HG03135 (cell line): ENCODE measurements around the gene POLD4.

Source experiments
- ATAC-seq: cut with Tn5 transposase; IDR thresholded peaks from one replicate; pipeline ENCODE4 v1.9.1; 2021; ENCODE audit warnings: mild to moderate bottlenecking, moderate library complexity; ENCODE audit not compliant: unreplicated experiment

POLD4 gene

DNA sequence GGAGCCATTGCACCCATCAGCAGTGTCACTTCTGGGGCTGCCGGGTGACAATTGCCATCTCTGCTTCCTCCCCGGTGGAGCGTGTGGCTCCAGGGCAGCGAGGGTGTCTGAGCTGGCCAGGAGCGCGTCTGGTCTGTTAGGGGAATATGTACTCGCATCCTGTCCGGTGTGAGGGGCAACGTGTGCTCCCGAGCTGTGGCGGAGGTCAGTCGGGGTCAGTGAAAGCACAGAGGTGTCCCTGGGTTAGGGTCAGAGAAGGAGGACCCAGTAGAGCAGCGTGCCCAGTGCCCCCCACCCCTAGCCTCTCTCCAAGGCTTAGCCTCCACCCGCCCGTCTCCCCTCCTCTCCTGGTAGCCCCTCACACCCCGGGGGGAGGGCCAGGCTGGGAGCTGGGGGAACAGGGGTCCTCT lies 18.6 kb upstream of the POLD4 start:
- ATAC-seq: no peak

DNA sequence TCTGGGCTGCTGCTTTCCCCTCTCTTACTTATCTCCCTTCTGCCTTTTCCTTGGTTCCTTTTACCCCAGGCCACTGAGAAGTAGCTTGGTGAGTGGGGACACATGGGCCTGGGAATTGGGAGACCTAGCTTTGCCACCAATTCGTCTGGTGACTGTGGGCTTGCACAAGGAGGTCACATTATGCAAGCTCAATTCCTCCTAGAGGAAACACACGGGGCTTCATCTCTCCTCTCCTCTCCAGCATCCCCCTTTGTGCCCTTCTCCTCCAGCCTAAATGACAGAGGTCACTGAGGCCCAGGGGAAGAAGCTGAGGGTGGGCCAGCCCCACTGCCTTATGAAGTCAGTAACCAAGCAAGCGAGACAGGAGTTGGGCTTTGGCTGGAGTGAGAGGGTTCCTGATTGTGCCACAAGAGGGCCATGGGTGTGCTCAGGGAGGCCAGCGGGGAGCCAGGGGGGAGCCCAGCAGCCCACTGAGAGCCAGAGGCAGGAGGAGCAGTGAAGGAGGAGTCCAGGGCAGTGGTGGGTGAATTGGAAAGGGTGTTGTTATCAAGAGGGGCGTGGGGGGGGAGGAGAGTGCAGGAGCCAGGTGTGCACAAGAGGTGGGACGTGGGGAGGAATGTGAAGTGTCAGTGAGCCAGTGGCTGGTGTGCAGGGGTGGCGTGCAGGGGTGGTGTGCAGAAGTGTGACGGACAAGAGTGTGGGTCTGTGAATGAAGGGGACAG lies 18.0 kb upstream of the POLD4 start:
- ATAC-seq: no peak

DNA sequence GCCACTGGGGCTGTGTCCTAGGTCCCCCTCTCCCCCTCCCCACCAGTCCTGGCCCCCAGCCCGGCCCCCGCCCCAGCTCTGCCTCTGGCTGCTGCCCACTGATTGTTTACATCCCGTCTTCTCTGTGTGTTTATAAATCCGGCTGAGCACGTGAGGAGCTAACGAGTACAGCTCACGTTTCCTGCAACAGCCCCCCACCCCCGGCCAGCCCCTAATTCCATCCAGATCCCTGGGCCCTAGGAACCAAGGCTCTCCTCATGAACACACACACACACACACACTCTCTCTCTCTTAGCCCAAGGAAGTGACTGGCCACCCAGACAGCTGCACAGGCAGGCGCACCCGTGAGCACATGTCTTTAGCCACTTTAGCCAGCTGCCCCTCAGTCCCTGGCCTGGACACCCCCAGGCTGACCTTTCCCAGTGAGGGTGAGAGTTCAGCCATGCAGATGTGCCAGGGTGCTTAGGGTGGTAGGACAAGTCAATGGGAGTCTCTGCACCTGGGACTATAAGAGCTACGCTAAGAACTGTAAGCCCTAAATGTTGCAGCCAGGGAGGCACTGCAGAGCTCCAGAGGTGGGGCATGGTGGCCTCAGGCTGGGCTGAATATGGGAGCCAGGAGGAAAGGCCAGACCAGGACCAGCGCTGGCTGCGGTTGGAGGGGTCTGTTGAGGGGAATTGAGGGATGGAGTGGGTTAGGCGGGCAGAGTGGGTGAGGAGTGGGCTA lies 17.2 kb upstream of the POLD4 start:
- no peak for ATAC-seq

DNA sequence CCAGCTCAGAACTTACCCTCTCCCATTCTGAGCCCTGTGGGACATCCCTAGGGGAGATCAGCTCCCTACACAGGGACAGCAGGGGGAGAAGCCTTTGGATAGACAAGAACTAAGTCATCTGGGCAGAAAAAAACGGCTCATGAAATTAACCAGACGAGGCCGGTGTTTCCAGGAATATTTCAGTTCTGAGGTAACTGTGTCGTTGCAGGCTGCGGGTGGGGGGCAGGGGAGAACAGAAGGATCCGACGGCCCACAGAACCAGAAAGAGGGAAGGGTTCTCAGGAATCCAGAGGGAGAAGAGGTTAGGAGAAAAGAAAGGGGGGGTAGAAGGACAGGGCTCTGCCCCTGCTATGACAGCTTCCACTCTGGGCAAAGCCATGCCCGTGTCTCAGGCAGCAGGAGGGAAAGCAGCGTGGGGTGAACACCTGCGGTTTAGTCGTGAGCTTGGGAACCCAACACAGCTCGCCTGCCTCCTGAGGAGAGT lies 16.5 kb upstream of the POLD4 start:
- no peak for ATAC-seq

DNA sequence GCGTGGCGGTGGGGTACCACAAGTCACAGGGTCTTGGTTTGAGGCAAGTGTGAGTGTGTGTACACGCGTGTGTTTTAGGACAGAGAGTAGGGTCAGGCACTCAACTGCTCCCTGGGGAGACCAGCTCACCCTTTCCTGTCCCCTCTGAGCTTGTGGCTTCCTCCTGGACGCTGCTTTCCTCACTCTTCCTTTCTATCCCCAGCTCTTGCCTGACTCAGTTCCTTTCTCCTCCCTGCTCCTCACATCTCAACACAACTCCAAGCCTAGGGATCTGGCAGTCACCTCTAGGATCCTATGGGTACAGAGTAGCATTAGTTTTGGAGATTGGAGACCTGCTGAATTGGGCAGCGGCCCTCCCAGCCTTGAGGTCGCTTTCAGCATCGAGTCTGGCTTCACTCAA lies 15.9 kb upstream of the POLD4 start:
- no peak for ATAC-seq

DNA sequence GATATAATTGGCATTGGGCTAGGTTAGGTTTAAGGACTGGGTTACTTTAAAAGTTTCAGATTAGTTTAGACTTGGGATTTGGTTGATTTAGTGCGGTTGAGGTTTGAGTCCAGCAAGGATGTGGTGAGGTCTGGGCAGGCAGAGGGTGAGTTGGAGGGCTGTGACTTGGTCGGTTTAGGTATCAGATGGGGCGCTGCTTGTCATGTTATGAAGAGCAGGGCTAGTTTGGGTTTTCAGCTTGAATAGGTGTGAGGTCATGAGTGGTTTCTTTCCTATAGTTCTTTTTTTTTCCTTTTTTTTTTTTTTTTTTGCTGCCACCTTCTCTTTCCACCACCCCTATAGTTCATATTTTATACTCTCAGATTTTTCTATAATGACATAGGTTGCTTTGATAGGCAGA lies 15.3 kb upstream of the POLD4 start:
- ATAC-seq: no peak

DNA sequence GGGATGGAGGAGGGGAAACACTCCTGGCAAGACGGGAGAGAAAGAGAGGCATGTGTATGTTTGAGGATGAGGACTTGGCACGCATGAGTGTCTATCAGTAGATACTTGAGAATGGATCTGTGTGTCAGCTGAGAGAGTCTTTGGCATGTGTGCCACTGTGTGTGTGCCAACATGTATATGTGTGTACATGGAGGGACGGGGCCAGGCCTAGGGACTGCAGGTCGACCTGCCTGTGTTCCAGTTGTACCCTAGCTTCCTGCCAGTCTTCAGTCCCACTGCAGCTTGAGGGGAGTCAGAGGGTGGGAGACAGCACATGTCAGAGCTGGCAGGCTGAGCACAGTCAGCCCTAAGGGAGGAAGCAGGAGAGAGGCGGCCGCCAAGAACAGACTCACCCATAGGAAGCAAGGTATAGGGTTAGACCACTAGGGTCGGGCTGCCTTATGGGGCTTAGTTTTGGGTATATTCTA lies 14.4 kb upstream of the POLD4 start:
- no peak for ATAC-seq

DNA sequence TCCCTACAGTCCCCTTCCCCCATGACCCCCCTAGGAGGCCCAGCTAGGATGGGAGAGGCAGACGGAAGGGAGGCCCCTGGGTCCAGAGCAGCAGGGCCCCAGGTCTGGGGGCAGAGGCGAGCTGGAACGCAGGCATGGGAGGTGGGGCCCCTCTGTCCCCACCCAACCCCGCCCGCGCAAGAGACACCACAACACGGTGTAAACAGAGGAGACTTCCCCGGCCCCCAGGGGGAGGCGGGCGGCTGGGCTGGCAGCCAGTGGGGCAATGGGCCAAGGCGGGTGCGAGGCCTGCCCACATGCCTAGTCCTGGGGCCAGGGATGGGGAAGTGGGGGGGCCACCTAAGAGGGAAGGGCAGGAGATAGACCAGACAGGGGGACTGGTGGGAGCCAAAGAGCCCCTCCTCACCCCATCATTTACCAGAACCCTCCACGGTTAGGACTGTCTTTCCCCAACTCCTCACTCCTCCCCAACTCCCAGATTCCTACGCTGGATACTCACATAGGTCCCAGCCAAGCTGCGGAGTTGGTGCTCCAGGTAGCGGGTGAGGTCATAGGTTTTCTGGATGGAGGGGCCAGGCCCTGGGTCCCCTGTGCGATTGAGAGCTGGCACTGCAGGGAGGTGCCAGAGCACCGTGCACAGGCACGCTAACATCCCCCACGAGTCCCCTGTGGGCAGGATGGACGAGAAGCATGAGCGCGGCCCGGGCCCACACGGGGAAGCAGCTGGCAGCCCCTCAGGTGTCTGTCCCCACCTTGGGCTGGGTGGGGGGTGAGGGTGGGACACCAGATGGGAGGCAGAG lies 13.8 kb upstream of the POLD4 start:
- no peak for ATAC-seq

DNA sequence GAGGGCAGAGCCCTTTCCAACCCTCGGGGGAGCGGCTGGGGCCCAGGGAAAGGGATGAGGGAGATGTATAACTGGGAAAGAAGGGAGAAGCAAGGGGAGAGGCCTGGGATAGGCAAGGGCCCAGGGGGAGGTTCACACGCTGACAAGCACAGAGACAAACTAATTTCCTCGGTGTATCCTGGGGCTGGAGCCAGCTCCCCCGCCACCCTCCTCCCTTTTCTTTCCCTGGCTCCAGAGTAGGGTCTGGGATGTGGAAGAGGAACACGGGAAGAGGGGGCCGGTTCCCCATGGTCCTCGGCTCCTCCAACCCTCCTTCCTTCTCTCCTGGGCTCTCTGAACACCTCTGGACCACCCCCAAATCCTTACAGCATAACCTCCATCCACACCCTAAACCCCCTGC lies 13.2 kb upstream of the POLD4 start:
- ATAC-seq: no peak

DNA sequence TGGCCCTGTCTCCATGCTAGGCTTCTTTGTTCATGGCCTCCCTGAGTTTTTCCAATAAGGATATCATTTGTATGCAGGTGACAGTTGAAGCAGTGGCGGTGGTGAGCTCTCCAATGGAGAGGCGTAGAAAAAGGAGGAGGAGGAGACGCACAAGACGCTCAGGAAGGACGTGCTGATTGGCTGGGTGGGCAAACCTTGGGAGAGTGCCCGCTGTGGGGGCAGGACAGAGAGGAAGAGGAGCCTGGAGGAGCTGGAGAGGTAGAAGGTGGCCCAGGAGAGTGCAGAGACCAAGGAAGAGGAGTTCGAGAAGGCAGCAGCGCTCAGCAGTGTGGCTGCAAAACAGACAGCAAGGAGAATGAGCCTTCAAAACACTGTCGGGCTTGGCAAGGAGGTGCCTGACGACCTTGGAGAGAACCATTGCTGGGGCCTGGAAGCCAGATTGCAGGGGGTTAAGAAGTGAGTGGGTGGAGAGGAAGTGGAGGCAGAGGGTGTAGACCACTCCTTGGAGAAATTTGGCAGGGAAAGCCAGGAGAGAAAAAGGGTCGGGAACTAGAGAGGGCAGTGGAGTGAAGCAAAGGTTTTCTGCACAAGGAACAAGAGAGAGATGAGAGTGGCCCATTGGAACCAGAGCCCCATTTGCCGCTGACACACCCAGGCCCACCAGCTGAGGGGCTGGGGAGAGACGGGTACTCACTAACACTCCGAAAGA lies 12.5 kb upstream of the POLD4 start:
- no peak for ATAC-seq

DNA sequence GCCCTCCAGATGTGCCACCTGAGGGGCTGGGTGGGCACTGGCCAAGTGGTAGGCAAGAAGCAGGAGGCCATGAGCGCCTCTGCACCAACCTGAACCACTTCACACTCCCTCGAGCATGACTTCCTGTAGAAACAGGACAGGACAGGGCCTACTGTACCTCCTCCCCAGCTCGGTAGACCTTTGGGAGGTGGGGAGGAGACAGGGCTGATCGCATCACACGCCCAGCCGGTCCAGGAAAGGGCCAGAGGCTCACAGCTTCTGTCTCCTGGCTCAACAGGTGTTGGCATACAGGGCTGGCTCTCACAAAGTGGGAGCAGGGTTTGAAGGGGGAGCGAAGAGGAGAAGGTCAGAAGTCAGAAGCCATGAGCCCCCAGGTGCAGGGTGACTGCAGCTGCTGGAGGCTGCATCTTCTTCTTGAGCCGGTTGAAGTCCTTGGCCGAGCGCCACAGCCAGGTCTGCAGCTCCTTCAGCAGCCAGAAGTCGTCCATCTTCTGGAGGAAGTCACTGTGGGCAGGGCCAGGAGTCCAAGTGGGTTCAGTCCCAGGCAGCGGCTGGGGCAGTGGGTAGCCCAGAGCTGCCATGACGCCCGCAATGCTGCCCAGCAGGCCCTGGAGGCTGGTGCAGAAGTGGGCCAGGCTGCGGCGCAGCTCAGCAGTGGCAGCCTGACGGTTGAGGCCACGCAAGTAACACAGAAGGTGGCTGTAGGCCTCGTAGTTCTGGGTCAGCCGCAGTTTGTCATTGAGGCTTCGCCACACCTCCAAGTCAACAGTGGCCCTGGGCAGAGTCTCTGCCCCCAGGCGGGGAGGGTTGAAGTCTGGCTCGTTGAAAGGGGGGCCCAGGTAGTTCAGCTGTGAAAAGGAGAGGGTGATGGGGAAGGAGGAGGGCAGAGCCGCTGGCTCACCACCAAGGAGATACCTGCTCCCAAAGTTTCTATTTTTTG lies 11.7 kb upstream of the POLD4 start:
- ATAC-seq: no peak

DNA sequence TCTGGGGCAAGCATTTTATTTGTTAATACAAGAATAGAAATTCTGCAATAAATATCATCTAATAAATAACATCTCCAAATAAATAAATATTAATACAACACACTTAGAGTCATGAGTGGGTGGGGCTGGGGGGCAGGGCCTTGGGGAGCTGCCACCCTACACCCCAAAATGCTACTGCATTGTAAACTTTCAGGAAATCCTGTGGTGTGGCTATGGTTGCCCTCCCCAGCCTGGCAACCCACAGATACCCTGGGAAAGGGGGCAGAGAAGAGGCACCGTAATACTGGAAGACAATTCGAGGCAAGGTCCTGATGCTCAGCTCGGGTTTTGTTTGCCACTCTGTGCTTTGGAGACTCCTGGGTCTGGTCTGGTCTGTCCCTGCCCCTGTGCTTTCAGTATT lies 10.8 kb upstream of the POLD4 start:
- ATAC-seq: no peak

DNA sequence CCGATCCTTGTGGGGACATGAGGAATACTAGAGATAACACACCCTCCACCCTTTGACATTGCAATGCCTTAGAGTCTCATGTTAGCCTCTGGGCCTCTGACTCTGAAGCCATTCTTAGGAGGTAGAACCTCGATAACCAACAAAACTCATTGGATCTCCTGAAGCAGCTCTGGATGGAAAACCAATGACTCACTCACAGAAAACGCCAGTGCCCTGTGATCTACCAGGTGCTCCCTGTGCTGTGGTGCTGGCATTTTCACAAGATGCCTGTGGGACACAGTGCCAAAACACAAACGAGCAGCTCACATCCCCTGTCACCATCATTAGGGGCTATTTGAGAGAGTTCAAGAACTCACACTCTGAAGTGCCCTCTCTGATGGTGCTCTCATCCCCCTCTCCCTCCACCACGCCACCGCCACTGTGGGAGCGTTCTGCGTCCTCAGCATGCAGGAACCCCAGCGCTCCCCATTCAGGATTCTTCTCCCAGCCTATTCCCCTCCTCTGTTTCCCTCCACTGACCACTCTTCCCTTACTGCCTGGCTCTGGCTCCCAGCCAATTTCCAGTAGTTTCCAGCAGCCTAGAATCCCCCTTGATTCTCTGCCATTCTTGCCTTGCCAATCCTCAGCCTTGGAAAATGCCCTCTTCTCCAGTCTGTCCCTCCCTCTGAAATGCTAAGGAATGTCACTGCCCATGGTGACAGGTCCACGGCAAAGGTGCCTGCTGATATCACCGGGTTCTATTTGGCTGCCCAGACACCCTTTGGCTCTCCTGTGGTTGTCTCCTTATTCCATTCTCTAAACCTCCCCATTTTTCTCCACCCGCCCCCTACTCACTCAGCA lies 4.7 kb upstream of the POLD4 start:
- ATAC-seq: no peak

DNA sequence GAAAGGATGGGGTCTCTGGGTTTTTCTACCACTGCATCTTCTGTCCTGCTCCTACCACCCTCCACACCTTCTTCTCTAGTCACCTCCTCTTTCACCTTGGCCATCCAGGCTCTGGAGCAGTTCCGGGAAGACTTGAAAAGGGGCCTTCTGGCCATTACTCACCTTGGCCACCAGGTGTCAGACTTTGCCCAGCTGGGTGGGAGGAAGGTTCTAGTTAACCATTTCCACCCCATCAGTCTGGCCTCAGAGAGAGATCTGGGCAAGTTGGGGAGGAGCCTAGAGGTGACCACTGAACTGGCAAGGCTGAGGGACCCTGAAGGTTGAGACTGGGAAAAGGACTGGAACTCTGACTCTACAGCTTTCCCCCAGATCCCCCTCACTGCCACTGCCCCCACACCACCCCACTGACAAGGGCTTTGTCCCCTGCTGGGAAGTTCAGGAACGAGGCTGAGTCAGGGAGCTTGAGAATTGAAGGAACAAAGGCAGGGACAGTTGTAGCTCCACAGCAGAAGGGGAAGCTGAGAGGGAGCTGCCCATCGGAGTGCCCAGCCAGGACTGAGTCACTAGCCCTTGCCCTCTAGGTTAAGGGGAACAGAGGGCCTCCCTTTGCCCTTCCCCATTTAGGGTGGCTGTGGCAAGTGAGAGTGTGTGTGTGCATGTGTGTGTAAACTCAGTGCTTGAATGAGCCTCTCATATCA lies 3.7 kb upstream of the POLD4 start:
- no peak for ATAC-seq

DNA sequence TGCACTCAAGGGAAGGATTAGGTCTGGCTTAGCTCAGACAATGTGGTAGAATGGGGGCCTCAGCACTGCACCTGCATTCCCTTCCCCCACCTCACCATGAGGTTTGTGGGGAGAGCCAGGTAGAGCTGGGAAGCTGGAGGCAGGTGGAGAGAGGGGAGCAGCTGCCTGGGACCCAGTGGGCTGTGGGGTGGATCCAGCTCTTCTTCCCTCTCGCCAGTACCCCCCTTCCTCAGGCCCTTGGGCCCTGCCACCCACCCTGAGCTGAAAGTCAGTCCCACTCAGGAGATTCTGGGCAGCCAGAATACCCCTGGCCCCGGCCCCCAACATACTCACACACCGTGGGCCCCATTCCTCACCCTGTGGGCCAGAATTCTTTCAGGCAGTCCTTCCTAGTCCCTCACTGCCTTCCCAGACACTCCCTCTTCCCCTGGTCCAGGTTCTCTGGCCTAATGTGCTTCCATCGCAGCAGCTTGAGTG lies 3.1 kb upstream of the POLD4 start:
- no peak for ATAC-seq

DNA sequence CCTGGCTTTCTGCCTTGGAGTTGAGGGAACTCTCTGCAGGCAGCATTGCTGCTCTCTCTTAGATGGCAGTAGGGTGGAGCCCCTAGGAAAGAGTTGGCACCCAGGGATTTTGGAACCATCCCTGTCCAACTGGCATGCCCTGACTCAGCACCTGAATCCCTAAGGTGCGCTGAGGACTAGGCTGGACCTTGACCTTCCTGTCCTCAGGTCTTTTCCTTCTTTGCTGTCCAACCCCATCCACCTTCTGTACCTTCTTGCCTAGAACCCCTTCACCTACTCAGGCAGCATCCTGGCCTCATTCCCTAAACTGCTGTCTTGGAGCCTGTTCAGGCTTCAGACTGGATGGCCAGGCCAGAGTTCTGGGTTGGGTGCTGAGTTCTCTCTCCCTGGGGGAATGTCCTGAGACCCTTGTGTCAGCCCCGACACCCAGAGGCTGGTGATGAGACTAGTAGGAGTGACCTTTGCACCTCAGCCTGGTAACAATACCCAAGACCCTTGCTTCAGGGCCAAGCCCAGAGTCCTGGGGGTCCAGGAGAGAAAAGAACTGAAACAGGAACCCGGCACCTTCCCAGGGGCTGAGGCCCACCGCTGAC lies 2.5 kb upstream of the POLD4 start:
- ATAC-seq: no peak

DNA sequence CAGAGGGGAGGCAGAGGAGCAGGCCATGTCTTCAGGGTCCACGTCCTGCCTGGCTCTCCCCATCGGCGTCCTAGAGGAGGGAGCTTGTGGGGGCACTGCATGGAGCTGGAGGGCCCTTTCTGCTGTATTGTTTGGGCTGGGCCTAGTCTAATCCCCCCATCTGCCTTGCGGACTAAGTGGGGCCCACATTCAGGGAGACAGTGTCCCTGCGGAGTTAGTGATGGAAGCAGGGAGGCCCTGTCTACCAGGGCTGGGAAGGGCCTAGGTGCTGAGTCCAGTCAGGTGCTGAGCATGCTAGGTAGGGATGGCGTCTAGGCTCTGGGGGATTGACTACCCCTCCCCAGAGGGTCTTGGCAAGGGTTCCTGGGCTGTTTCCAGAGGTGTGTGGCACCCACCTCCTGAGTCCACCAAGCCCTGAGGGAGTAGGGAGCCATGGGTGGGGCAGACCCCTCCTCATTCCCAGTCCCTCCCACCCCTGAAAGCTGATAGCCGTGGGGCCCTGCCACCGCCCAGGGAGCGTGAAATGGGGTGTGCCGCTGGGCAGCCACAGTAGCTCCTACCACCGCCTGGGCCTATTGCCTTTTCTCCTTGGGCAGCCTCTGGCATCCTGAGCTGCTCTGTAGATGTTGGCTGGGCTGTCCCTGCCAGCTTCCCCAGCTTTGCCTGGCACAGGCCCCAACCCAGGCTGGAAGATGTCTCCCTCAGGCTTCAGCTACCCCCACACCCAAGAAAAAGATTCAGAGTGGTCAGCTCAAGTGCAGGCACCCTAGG lies 1.9 kb upstream of the POLD4 start:
- no peak for ATAC-seq
